Measurements from ENCODE around the gene SGCE.

DNA sequence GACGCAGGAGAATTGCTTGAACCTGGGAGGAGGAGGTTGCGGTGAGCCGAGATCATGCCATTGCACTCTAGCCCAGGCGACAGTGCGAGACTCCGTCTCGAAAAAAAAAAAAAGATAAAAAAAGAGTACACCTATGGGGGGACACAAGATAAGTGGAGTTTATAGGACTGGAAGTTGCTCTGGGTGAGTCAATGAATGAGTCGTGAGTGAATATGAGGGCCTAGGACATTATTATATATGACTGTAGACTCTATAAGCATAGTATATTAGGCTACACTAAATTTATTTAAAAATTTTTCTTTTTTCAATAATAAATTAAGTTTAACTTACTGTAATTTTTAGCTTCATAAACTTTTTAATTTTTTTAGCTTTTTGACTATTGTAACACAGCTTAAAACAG, 19.4 kb upstream of the SGCE start:
- TF ChIP-seq, protein P1, sequence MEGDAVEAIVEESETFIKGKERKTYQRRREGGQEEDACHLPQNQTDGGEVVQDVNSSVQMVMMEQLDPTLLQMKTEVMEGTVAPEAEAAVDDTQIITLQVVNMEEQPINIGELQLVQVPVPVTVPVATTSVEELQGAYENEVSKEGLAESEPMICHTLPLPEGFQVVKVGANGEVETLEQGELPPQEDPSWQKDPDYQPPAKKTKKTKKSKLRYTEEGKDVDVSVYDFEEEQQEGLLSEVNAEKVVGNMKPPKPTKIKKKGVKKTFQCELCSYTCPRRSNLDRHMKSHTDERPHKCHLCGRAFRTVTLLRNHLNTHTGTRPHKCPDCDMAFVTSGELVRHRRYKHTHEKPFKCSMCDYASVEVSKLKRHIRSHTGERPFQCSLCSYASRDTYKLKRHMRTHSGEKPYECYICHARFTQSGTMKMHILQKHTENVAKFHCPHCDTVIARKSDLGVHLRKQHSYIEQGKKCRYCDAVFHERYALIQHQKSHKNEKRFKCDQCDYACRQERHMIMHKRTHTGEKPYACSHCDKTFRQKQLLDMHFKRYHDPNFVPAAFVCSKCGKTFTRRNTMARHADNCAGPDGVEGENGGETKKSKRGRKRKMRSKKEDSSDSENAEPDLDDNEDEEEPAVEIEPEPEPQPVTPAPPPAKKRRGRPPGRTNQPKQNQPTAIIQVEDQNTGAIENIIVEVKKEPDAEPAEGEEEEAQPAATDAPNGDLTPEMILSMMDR (IDR thresholded peaks at IDR 0.05 in 2 of 3, conservative IDR thresholded peaks at IDR 0.05 in 1 of 3; ENCODE audit: borderline replicate concordance in 1 of 3, insufficient read depth in 1 of 3, low read depth in 2 of 3, low read length in 2 of 3) = no peak
- TF ChIP-seq CEBPB (IDR thresholded peaks at IDR 0.05; ENCODE audit: low read depth) (no peak), EZH2 (IDR thresholded peaks at IDR 0.05) (no peak), JUND (IDR thresholded peaks at IDR 0.05) (no peak), TCF7L2 (IDR thresholded peaks at IDR 0.05; ENCODE audit: borderline replicate concordance, extremely low read depth, insufficient read depth, insufficient read length) (no peak)

All from HCT116 (cell line).